GM19035 (cell line): ENCODE results near the gene KIAA1671.

Experiments used
- ATAC-seq: cut with Tn5 transposase; IDR thresholded peaks from one replicate; pipeline ENCODE4 v1.9.1; 2021; ENCODE audit not compliant: unreplicated experiment

Gene KIAA1671

GRCh38 chr22:25032066-25032465, 79.5 kb downstream of the KIAA1671 start:
- ATAC-seq = no peak

DNA sequence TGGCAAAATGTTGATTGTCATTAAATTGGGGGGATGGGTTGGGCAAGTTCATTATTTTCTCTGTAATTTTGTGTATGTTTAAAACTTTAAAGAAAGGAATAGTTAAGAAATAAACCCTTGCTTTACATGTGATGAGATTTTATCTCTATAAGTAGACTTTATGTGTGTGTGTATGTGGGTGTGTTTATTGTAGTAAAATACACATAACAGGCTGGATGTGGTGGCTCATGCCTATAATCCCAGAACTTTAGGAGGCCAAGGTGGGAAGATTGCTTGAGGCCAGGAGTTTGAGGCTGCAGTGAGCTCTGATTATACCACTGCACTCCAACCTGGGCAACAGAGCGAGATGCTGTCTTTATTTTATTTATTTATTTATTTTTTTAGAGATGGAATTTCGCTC, 83.2 kb downstream of the KIAA1671 start:
- ATAC-seq = no peak

- no peak for ATAC-seq
Observed at GRCh38 chr22:25038239-25038638, 85.7 kb downstream of the KIAA1671 start.

- no peak for ATAC-seq
Observed at GRCh38 chr22:25038771-25039170, 86.3 kb downstream of the KIAA1671 start.

GRCh38 chr22:25039255-25039654, 86.7 kb downstream of the KIAA1671 start:
- ATAC-seq = no peak

DNA sequence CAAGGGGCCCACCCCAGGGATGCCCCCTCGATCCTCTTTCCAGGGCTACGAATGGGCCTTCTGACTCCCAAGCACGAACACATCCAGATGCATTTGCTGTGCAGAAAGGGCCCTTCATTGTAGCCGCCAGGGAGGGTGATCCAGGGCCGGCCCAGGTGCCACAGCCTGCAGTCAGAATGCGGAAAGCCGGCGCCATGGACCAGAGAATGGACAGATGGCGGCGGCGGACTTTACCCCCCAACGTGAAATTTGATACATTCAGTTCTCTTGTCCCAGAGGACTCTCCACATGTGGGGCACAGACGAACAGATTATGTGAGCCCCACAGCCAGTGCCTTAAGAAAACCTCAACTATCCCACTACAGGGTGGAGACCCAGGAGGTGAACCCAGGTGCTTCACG, 87.2 kb downstream of the KIAA1671 start:
- no peak for ATAC-seq

- no peak for ATAC-seq
Observed at GRCh38 chr22:25045159-25045558, 92.6 kb downstream of the KIAA1671 start.

GRCh38 chr22:25048071-25048470, 95.6 kb downstream of the KIAA1671 start:
- no peak for ATAC-seq

- ATAC-seq = no peak
Observed at GRCh38 chr22:25048659-25049647, 96.4 kb downstream of the KIAA1671 start.

DNA sequence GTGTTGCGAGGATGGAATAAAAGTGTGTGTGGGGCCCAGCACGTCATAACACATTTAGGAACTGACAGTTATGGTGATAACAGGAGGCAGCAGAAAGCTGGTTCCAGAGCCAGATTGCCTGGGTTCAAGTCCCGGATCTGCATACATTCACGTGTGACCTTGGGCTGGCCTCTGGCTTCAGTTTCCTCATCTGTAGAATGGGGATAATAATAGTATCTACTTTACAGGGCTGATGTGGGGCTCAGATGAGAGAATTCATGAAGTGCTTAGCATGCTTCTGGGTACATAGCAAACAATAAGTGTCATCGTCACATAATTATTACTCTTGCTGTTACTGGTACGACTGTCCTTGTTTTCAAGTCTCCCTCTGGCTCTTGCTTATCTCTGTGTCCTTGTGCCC, 97.3 kb downstream of the KIAA1671 start:
- ATAC-seq = no peak

DNA sequence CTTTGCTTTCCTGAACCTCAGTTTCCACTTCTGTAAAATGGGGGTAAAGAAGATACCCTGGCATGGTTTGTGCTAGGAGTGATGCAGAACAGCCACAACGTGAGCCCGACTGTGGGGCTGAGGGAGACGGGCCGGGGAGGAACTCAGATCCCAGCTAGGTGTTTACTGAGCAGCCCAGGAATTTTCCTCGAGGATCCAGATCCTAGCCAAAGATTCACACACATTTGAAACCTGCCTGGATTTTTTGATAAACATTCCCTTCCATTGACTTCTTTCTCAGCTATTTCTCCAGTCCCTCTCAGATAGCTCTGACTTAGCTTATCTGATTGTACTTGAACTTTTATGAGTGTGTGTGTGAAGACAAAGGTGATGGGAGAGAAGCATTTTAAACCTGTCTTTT, 98.0 kb downstream of the KIAA1671 start:
- no peak for ATAC-seq

- ATAC-seq = no peak
Observed at GRCh38 chr22:25051073-25051472, 98.6 kb downstream of the KIAA1671 start.

- no peak for ATAC-seq
Observed at GRCh38 chr22:25051983-25052710, 99.6 kb downstream of the KIAA1671 start.

GRCh38 chr22:25053153-25053805, 100.8 kb downstream of the KIAA1671 start:
- ATAC-seq = no peak

DNA sequence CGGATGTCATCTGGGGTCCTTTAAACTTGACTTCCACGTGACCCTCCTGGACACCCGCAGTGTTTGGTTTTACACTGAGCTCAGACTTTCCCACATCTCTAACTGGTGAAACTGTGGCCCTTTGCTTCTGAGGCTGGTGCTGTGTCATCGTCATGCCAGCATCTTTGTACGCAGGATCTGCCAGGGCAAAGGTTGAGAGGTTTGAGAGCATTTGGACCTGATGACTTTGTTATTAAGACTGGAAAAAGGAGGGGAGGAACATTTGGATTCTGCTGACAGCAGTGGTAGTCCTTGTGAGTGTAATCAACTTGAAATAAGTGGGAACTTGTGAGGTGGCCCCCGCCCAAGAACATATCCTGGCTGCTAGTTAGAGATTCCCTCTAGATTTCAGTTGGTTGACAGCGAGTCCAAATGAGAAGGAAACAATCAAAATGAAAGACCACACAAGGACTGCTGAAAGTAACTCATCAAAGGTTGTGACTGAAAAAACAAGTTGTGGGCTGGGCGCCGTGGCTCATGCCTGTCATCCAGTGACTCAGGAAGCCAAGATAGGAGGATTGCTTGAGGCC, 102.5 kb downstream of the KIAA1671 start:
- ATAC-seq = no peak

DNA sequence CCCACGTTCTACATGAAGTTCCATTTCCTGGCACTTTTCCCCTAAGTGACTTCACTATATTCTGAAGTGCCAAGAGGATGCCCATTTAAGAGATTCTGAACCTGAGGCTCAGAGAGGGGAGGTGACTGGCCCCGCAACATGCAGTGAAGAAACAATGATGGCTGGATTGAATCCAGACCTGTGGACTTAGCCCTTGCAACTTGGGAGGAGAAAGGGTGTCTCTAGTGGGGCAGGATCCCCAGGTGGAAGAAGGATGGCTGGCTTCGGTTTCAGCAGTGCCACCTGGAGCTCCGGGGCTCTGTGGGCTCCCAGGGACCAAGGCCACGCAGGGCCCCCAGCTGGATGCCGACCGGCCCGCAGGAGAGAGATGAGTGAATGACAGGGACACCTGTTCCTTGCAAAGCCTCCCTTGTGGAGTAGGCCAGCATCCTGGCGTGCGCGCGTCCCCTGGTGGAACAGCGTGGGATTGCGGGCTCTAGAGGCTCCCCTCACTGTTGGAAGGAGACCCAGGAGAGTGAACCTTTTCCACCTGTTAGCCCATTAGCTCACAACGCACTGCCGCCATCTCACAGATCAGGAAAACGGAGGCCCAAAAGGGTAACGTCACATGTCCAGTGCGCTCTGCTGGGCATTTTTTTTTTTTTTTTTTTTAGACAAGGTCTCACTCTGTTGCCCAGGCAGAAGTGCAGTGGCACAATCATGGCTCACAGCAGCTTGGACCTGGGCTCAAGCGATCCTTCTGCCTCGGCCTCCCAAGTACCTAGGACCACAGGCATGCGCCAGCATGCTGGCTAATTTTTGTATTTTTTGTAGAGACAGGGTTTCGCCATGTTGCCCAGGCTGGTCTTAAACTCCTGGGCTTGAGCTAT, 104.7 kb downstream of the KIAA1671 start:
- ATAC-seq = peak; percentile 53

GRCh38 chr22:25059438-25059837, 106.9 kb downstream of the KIAA1671 start:
- no peak for ATAC-seq

DNA sequence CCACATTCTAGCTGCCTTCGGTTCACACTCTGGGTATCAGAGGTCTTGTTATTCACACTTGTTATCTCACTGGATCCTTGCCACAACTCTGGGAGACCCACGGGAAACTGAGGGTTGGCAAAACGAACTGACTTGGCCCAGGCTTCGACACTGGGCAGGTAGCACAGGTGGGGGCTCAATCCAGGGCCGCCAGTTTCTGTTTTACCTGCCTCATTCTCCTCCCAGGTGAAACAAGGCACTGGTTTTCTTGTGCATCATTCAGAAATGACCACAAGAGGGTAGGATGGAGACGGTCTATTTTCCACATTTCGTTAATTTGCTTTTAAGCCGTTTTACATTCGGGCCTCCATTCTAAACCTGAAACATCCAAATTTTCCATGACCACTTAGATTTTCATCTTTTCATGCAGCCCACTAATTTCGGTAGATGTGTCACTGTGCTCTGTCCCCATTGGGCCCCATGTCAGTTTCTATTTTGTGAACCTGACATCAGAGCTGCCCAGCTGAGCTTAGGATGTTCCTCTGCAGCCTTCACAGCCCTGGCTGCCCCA, 108.1 kb downstream of the KIAA1671 start:
- no peak for ATAC-seq

DNA sequence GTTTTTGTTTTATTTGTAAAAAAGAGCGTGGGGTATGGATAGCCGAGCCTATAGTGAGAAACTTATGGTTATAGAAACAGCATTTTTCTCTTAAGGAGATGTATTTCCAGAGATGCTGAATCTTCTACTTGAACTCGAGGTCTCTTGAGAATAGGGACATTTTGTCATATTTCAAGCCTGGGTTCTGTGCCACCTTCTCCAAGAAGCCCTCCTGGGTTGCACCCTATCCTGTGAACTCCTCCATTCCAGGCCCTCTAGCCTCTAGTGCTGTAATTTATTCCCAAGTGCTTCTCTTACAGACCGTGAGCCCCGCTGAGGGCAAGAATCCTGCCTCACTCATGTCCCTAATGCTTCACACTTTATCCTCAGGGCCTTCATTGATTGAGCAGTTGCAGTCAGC, 108.6 kb downstream of the KIAA1671 start:
- ATAC-seq = no peak
